Muscle layer of duodenum (tissue), 2 donors: ENCODE results near the gene MARCHF2.

Experiments
- H3K27ac ChIP-seq: one replicate; pipeline ENCODE4 v1.7.0; 2013; ENCODE audit warnings: mild to moderate bottlenecking, low read length
- H3K27me3 ChIP-seq: one replicate; pipeline ENCODE4 v1.7.0; 2013; ENCODE audit warnings: low read depth, mild to moderate bottlenecking, control low read depth, low read length
- H3K36me3 ChIP-seq, 2 donors: one replicate each; pipeline ENCODE4 v1.7.0; 2013; ENCODE audit warnings: low read length in 2 of 2, control low read depth in 1 of 2, mild to moderate bottlenecking in 1 of 2; ENCODE audit not compliant: insufficient read depth in 2 of 2, control insufficient read depth in 1 of 2
- H3K4me1 ChIP-seq, 2 donors: one replicate each; pipeline ENCODE4 v1.7.0; 2013; ENCODE audit warnings: low read length in 2 of 2, mild to moderate bottlenecking in 2 of 2, control low read depth in 1 of 2, moderate library complexity in 1 of 2; ENCODE audit not compliant: insufficient read depth in 2 of 2, control insufficient read depth in 1 of 2
- H3K4me3 ChIP-seq, 2 donors: one replicate each; pipeline ENCODE4 v1.7.0; 2013; ENCODE audit warnings: low read length in 2 of 2, low read depth in 1 of 2, mild to moderate bottlenecking in 1 of 2
- H3K9me3 ChIP-seq, 2 donors: one replicate each; pipeline ENCODE4 v1.7.0; 2013; ENCODE audit warnings: low read length in 2 of 2, control low read depth in 1 of 2, mild to moderate bottlenecking in 1 of 2; ENCODE audit not compliant: control insufficient read depth in 1 of 2
- donor health status: healthy.

The MARCHF2 gene

GRCh38 chr19:8390617-8390981 lies 22.5 kb upstream of the MARCHF2 start:
- Histone ChIP-seq H3K27ac (peak overlapping the region; percentile 87), H3K9me3 (no peaks in the 10 kb centered on the region), H3K4me1 (peaks cover 12 to 34% of the 10 kb centered on the region in 2 donors), H3K27me3 (no peaks in the 10 kb centered on the region), H3K36me3 (no peaks in the 10 kb centered on the region), H3K4me3 (peak overlapping the region; percentile 73 to 81)

GRCh38 chr19:8391198-8392016 lies 21.7 kb upstream of the MARCHF2 start:
- Histone ChIP-seq H3K27me3 (no peaks in the 10 kb centered on the region), H3K27ac (peak overlapping the region; percentile 88), H3K4me3 (peak overlapping the region; percentile 47 to 81), H3K9me3 (no peaks in the 10 kb centered on the region), H3K36me3 (no peaks in the 10 kb centered on the region), H3K4me1 (peaks cover 12 to 40% of the 10 kb centered on the region in 2 donors)

DNA sequence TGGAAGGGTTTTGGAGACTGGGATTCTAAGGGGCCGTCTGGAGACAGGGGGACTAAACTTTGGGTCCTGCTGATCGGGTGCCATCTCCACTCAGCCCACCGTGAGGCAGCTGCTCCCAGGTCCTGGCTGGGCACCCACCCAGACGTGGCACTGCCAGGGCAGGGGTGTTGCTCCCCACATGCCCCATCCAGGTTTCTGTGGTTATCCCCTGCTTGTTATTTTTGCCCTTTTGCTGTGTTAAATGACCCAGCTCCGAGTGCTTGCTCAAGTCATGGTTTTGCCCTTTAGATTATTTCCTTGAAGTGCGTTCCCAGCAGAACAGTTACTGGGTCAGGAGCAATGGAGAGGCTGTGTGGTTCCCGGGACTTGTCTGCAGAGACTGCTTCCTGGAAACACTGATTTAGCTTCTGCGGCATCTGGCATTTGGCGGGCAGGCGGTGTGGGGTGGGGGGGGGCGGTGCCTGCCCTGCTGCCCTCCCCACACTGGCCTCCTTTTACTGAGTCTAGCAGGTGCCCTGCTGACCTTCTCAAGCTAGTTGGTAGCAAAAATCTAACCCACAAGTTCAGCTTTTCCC lies 21.0 kb upstream of the MARCHF2 start:
- Histone ChIP-seq H3K27me3 (no peaks in the 10 kb centered on the region), H3K27ac (peak overlapping the region; percentile 88), H3K36me3 (no peaks in the 10 kb centered on the region), H3K4me3 (peak overlapping the region in 1 of 2 donors; percentile 81), H3K9me3 (no peaks in the 10 kb centered on the region), H3K4me1 (peaks cover 12 to 45% of the 10 kb centered on the region in 2 donors)

DNA sequence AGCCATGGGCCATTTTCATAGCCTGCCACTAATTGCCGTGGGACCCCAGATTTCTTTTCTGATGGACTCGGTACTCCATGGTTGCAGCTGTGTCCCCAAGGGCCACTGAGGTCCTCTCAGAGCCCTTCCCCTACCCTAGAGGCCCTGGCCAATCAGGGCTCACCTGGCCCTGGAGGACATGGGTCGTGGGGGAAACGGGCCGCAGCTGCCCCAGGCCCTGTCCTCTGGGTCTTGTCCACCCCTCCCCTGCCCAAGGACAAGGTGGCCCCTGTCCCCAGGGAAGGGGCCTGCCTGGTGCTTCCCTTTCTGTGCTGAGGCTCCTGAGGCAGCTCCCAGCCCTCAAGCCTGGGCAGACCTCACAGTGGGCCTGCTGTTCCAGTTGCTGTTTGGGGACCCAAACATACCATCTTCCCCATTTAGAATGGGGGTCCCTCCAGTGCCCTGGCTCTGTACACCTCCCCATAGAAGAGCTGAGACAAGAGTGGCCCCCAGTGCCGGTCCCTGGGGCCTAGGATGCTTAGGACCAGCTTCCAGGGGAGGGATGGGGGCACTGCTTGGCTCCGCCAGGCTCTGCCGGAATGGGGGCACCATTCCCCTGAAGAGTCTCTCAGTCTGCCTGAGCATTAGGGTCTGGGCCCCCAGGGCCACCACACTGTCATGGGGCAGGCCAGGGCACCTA lies 19.8 kb upstream of the MARCHF2 start:
- Histone ChIP-seq H3K9me3 (no peaks in the 10 kb centered on the region), H3K36me3 (no peaks in the 10 kb centered on the region), H3K4me3 (peak overlapping the region in 1 of 2 donors; percentile 0), H3K27ac (peak overlapping the region; percentile 63), H3K4me1 (peaks cover 12 to 57% of the 10 kb centered on the region in 2 donors), H3K27me3 (no peaks in the 10 kb centered on the region)

DNA sequence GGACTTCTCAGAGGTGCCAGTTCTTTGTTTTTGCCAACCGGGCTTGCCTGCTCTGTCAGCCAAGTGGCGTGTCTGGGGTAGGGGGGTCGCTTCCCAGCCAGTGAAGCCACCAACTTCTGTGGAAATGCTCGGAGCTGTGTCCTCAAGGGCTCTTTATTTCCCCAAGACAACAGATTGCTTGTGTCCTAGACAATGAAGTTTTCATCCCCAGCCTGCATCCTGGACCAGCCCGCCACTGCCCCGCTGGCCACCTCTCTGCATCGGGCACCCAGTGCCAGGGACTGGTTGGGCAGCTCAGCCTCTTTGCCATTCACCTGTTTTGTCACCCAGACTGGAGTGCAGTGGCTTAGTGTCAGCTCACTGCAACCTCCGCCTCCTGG lies 19.2 kb upstream of the MARCHF2 start:
- Histone ChIP-seq H3K36me3 (no peaks in the 10 kb centered on the region), H3K9me3 (no peaks in the 10 kb centered on the region), H3K27ac (peak overlapping the region; percentile 63), H3K4me1 (peaks cover 12 to 59% of the 10 kb centered on the region in 2 donors), H3K27me3 (no peaks in the 10 kb centered on the region), H3K4me3 (peak overlapping the region in 1 of 2 donors; percentile 0)

DNA sequence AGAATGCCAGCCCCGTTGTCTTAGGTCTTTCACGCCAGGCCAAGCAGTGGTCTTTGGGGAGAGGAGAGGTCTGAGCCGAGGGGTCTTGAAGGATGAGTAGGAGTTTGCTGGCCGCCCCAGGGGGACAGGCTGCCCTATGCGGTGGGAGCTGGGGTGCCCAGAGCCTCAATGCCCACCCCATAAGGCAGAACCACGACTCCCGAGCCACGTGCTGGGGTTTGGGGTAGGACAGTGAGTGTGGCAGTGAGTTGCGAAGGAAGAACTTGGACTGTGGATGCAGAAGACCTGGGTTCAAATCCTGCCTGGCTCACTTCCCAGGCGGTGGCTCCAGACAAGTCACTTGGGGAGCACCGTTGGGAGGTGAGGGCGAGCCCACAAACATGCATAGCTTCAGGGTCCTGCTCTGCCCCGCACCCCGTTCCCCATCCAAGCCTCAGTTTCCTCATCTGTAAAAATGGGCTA lies 17.5 kb upstream of the MARCHF2 start:
- peaks cover 12 to 59% of the 10 kb centered on the region in 2 donors for H3K4me1 ChIP-seq
- no peak overlapping the region for H3K4me3 ChIP-seq
- H3K9me3 ChIP-seq: no peaks in the 10 kb centered on the region
- no peaks in the 10 kb centered on the region for H3K27me3 ChIP-seq
- H3K27ac ChIP-seq: no peak overlapping the region
- peaks cover 6 to 14% of the 10 kb centered on the region in 2 donors for H3K36me3 ChIP-seq

DNA sequence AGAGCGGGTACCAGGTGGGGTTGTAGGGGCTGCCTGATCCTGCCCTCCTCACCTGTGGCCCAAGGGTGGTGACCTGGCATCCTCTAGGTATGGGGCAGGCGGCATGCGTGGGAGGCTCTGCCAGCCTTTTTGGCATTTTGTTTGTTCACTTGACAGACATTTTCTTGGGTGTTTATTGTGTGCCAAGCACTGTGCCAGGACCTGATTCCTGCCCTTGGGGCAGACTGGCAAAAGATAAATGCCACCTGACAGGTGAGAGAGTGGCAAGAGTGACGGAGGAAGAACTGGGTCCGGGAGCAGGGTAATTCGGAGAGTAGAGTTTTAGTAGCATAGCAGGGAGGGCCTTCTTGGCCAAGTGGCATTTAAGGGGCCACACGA lies 16.9 kb upstream of the MARCHF2 start:
- H3K4me3 ChIP-seq: no peak overlapping the region
- H3K4me1 ChIP-seq: peaks cover 9 to 54% of the 10 kb centered on the region in 2 donors
- H3K36me3 ChIP-seq: peaks cover 6 to 14% of the 10 kb centered on the region in 2 donors
- no peak overlapping the region for H3K27ac ChIP-seq
- H3K9me3 ChIP-seq: no peaks in the 10 kb centered on the region
- H3K27me3 ChIP-seq: no peaks in the 10 kb centered on the region

DNA sequence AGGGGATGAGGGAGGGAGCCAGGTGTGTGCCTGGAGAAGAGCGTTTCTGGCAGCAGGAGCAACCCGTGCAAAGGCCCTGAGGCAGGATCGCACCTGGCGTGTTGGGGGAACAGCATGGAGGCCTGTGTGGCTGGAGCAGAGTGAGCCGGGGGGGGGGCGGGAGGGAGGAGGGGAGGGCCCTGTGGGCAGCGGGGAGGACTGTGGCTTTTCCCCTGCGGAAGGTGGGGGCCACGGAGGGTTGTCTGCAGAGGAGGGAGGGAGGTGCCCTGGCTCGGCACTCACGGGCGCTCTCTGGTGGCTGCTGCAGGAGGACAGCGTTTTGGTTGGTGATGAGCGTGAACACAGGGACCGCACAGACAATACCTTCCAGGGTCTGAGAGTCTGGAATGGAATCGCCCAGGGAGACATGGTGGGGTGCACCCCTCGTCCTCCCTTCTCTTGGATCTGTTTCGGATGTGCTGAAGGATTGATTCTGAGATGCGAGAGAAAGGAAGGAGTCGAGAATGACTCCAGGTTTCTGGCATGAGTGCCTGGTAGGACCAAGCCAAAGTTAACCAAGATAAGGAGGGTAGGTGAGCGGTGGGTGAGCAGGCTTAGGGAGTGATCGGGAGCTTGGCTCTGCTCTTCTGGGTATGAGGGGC lies 16.4 kb upstream of the MARCHF2 start:
- Histone ChIP-seq H3K36me3 (peaks cover 6 to 14% of the 10 kb centered on the region in 2 donors), H3K9me3 (no peaks in the 10 kb centered on the region), H3K4me1 (peaks cover 4 to 49% of the 10 kb centered on the region in 2 donors), H3K27me3 (no peaks in the 10 kb centered on the region), H3K27ac (no peak overlapping the region), H3K4me3 (no peak overlapping the region)

GRCh38 chr19:8397271-8397670 lies 15.8 kb upstream of the MARCHF2 start:
- no peaks in the 10 kb centered on the region for H3K9me3 ChIP-seq
- no peaks in the 10 kb centered on the region for H3K27me3 ChIP-seq
- peaks cover 0 to 43% of the 10 kb centered on the region in 2 donors for H3K4me1 ChIP-seq
- H3K27ac ChIP-seq: no peak overlapping the region
- H3K36me3 ChIP-seq: peaks cover 6 to 19% of the 10 kb centered on the region in 2 donors
- H3K4me3 ChIP-seq: no peak overlapping the region

GRCh38 chr19:8397746-8398310 lies 15.3 kb upstream of the MARCHF2 start:
- H3K27me3 ChIP-seq: no peaks in the 10 kb centered on the region

More at GRCh38 chr19:8397746-8398310, 15.3 kb upstream of the MARCHF2 start:
- H3K27ac ChIP-seq: no peak overlapping the region
- H3K36me3 ChIP-seq: peaks cover 7 to 22% of the 10 kb centered on the region in 2 donors
- no peak overlapping the region for H3K4me3 ChIP-seq
- no peaks in the 10 kb centered on the region for H3K9me3 ChIP-seq
- peaks cover 0 to 40% of the 10 kb centered on the region in 2 donors for H3K4me1 ChIP-seq
